ENCODE data around the gene IL16. TPM values are rescaled to one million over a fixed set of nuclear protein-coding genes. Genes with fewer than 3 reads are reported as not detected.

IL16 gene
- total RNA-seq, result 1.6 and 4.0 TPM in 2 replicates

DNA sequence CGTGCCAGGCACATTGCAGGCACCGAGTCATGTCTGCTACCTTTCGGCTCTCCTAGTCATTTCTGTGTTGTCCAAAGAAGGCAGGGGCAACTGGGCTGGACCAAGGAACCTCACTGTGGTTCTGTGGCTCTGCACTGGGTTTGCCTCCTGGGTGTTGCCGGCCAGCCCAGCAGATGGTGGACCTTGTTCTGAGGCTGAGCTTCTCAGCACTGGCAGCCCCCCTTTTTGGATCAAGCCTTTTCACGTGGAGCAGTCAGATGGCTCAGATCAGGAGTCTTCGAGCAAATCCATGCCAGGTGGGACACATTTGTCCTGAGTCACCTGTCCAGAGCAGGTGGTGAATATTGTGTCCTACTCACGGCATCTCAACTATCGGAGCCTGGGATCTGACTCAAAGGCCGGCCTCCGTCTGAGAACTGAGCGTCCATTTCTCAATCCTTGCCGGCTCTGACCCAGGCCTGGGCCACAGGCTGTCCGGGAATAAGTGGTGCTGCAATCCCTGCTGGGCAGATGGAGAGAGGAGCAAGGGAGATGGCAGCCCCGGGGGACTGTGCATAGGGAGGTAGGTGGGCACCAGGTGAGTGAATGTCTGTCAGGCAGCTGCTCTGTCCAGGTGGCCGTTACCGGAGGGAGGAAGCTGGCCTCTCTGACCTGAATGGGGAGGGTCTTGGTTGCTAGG, at the start of gene IL16:
IL16 (plus strand) TSS at position 304 of the 679 bp plus-strand sequence. CDS start 28,521 bp downstream, outside the sequence.

DNA sequence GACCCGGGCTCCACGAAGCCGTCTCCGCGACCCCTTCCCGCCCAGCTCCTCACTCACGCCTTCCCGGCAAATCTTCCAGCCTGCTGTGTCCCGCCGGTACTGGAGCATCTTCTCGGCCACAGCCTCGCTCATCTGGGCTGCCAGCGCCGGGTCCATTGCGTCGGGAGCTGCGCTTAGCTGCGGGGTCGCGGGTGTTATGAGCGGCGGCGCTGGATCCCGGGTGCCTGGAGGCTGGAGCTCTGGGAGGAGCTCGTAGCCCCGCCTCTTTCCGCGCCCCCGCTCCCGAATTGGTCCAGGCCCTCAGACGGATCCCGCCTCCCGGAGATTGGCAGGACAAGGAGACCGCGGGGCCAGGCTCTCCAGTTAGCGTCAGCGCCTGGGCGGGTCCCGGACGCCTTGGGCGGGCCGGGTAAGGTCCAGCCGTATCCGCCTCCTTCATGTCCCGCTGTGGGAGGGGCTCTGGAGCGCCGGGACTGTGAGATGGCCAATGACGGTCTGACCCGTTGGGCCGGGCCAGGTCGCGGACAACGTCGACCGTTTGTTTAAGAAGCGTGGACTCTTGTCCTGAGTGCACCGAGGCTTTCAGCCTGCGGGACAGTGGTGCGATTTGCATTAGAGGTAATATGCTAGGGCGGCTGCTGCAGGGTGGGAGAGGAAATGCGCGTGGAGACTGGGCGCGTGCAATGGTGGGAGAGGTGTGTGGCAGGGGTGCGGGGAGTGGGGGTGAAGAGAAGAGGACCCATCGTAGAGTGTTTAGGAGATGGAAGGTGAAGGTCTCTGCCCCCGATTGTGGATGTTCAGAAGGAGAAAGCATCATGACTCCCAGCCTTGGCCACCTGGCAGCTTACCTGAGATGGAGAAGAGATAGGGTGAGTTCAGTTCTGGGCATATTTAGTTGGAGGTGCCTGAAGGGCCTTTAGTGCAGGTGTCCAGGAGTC, 127.5 kb downstream of the IL16 start, which contains the start of gene STARD5:
STARD5 (minus strand) TSS at position 198 of the 938 bp plus-strand sequence; CDS start at position 156, 42 bp downstream.

Other genes with a start within 250 kb of the IL16 start
- 16.9 and 19.4 TPM in 2 replicates for gene MESD, start 207.1 kb upstream of the IL16 start, total RNA-seq
- gene TLNRD1, start 196.0 kb upstream of the IL16 start, total RNA-seq, result 9.9 and 15.8 TPM in 2 replicates
- under 0.01 TPM in 2 replicates for gene CFAP161, start 62.6 kb upstream of the IL16 start, total RNA-seq
- gene STARD5, start 127.3 kb downstream of the IL16 start, total RNA-seq, result 5.3 and 5.5 TPM in 2 replicates
- not detected in 2 replicates for gene TMC3, start 177.3 kb downstream of the IL16 start, total RNA-seq